ENCODE results near the gene PSMG3. TPM values are rescaled to one million over a fixed set of nuclear protein-coding genes. Genes with fewer than 3 reads are reported as not detected.
A peak's percentile ranks its signal among the peaks of the same experiment; 100 is the strongest.

The PSMG3 gene
- polyA plus RNA-seq, 2 donors, result 66.9 to 72.3 TPM

- Histone ChIP-seq H3K4me3 (ENCODE audit: low read depth in 1 of 2, low read length in 2 of 2) (no peak overlapping the region), H3K27me3 (ENCODE audit: control insufficient read depth in 1 of 2, insufficient read depth in 2 of 2, low read length in 2 of 2) (no peaks in the 10 kb centered on the region), H3K9me3 (ENCODE audit: control insufficient read depth in 2 of 2, insufficient read depth in 1 of 2, low read depth in 1 of 2, low read length in 1 of 2) (no peaks in the 10 kb centered on the region), H3K36me3 (ENCODE audit: control insufficient read depth in 2 of 2, insufficient read depth in 2 of 2, low read length in 1 of 2) (peaks cover 0 to 50% of the 10 kb centered on the region in 2 donors), H3K4me1 (ENCODE audit: control insufficient read depth in 2 of 2, insufficient read depth in 2 of 2, low read length in 1 of 2) (peaks cover 5 to 38% of the 10 kb centered on the region in 2 donors), H3K27ac (ENCODE audit: low read depth in 2 of 2, low read length in 1 of 2) (no peak overlapping the region)
- 85 to 88% methylated on average over 29 to 33 of the region's 33 CpGs for WGBS, 2 donors
Measured at GRCh38 chr7:1541431-1542162, 28.2 kb downstream of the PSMG3 start.

DNA sequence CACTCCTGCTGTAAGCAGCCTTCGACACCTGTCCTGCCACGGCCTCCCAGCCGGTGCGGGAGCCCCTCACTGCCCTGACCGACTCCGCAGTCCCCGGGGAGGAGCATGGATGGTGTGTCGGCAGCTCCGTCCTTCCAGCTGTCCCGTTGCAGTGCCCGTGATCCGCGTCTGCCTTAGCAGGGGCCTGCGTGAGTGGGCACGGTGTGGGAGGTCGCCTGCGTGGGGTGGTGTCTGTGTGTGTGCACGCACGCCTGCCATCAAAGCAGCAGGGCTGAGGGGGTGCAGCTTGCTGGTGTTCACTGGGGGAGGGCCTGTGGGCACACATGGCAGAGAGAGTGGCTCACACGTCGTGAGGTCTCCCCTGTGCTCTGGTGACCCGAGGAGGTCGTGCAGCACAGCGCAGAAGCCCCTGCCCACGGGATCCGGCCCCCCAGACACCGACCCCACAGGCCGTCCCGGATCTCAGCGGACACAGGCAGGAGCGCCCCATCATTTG, 29.0 kb downstream of the PSMG3 start:
- Histone ChIP-seq H3K4me3 (ENCODE audit: low read depth in 1 of 2, low read length in 2 of 2) (no peak overlapping the region), H3K27ac (ENCODE audit: low read depth in 2 of 2, low read length in 1 of 2) (no peak overlapping the region), H3K27me3 (ENCODE audit: control insufficient read depth in 1 of 2, insufficient read depth in 2 of 2, low read length in 2 of 2) (no peaks in the 10 kb centered on the region), H3K36me3 (ENCODE audit: control insufficient read depth in 2 of 2, insufficient read depth in 2 of 2, low read length in 1 of 2) (peaks cover 0 to 51% of the 10 kb centered on the region in 2 donors), H3K4me1 (ENCODE audit: control insufficient read depth in 2 of 2, insufficient read depth in 2 of 2, low read length in 1 of 2) (peaks cover 5 to 39% of the 10 kb centered on the region in 2 donors), H3K9me3 (ENCODE audit: control insufficient read depth in 2 of 2, insufficient read depth in 1 of 2, low read depth in 1 of 2, low read length in 1 of 2) (no peaks in the 10 kb centered on the region)
- WGBS, 2 donors, result 91 to 94% methylated on average over 31 of the region's 31 CpGs

DNA sequence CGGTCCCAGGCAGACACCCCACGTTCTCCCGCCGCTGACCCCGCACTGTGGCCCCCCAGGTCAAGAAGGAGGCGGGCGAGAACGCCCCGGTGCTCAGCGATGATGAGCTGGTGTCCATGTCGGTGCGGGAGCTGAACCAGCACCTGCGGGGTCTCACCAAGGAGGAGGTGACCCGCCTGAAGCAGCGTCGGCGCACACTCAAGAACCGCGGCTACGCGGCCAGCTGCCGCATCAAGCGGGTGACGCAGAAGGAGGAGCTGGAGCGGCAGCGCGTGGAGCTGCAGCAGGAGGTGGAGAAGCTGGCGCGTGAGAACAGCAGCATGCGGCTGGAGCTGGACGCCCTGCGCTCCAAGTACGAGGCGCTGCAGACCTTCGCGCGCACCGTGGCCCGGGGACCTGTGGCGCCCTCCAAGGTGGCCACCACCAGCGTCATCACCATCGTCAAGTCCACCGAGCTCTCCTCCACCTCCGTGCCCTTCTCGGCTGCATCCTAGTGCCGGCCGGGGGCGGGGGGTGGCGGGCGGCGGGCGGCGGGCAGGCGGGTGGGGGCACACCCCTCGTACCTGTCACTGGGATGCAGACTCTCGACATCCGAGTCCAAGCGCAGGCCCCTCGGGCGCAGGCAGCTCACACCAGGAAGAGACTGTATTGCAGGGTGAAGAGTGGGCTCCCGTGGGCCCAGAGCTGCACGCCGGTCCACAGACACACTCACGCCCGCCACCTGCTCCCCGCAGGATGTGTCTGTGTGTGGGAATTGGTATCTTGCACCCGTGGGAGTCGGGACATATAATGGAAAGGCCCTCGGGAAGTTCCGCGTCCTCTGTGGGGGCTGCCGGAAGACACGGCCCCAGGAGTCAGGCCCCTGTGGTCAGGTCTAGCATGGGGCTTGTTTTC, 29.7 kb downstream of the PSMG3 start:
- Histone ChIP-seq H3K36me3 (ENCODE audit: control insufficient read depth in 2 of 2, insufficient read depth in 2 of 2, low read length in 1 of 2) (peaks cover 0 to 46% of the 10 kb centered on the region in 2 donors), H3K4me1 (ENCODE audit: control insufficient read depth in 2 of 2, insufficient read depth in 2 of 2, low read length in 1 of 2) (peaks cover 5 to 37% of the 10 kb centered on the region in 2 donors), H3K9me3 (ENCODE audit: control insufficient read depth in 2 of 2, insufficient read depth in 1 of 2, low read depth in 1 of 2, low read length in 1 of 2) (no peaks in the 10 kb centered on the region), H3K4me3 (ENCODE audit: low read depth in 1 of 2, low read length in 2 of 2) (no peak overlapping the region), H3K27me3 (ENCODE audit: control insufficient read depth in 1 of 2, insufficient read depth in 2 of 2, low read length in 2 of 2) (no peaks in the 10 kb centered on the region), H3K27ac (ENCODE audit: low read depth in 2 of 2, low read length in 1 of 2) (no peak overlapping the region)
- WGBS, 2 donors, result 93 to 96% methylated on average over 70 to 73 of the region's 73 CpGs

DNA sequence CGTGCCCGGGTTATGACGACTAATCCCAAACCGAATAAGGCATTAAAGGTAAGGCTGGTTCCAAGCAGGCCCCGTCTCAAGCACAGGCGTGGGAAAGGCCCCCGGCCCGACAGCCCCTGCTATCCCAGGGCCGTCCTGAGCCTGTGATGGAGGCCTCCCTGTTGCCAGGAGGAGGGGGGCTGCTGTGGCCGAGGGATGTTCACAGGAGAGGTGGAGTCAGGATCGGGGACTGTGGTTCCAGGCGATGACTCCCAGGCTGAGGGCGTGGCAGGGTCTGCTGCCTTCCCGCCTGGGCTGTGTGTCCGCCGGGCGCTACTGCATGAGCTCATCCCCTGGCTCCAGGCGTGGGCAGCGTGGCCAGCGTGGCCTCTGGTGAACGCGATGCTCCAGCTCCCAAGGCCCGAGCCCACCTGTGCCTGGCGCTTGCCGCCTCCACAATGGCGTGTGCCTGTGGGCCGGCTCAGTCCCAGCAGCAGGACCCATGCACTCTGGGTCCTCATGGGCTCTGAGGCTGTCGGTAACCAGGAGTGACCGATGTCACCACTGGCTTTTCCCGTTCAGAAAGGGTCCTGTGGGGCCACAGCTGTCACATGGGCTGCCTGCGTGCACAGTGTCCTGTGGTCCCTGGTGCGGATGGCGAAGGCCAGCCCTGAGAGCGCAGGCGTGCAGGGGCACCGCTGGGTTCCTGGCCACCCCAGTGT, 30.5 kb downstream of the PSMG3 start:
- H3K27me3 ChIP-seq (ENCODE audit: control insufficient read depth in 1 of 2, insufficient read depth in 2 of 2, low read length in 2 of 2), result no peaks in the 10 kb centered on the region
- H3K27ac ChIP-seq (ENCODE audit: low read depth in 2 of 2, low read length in 1 of 2), result no peak overlapping the region
- H3K4me3 ChIP-seq (ENCODE audit: low read depth in 1 of 2, low read length in 2 of 2), result no peak overlapping the region
- H3K4me1 ChIP-seq (ENCODE audit: control insufficient read depth in 2 of 2, insufficient read depth in 2 of 2, low read length in 1 of 2), result peaks cover 8 to 34% of the 10 kb centered on the region in 2 donors
- WGBS, 2 donors, result 81 to 88% methylated on average over 34 to 36 of the region's 36 CpGs
- no peaks in the 10 kb centered on the region for H3K9me3 ChIP-seq (ENCODE audit: control insufficient read depth in 2 of 2, insufficient read depth in 1 of 2, low read depth in 1 of 2, low read length in 1 of 2)
- H3K36me3 ChIP-seq (ENCODE audit: control insufficient read depth in 2 of 2, insufficient read depth in 2 of 2, low read length in 1 of 2), result peaks cover 0 to 43% of the 10 kb centered on the region in 2 donors

DNA sequence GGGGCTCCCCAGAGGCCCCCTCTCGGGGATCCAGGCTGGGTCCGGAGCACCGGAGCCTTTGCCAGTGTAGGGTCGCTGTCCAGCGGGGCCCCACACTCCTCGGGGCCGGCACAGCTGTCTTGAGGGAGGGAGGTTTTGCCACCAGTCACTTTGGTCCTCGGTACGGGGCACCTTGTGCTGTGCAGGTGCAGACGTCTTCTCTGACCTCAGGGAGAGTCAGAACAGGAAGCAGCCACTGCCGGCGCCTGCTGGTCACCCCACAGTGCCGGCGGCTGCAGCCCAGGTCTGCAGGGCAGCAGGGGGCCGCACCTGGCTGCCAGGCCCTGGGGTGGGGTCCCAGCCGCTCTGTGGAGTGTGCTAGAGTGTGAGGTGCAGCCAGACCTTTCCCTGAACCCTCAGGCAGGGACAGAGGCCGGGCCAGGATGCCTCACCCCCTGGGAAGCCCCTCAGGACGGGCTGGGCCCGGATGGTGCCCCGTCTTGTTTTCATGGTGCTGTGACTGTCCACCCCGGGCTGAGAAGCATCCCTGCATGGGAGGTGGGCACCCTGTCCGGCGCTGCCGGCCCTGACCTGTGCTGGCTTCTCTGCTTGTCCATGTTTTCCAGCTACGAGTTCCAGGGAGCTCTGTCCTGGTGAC, 31.2 kb downstream of the PSMG3 start:
- H3K9me3 ChIP-seq (ENCODE audit: control insufficient read depth in 2 of 2, insufficient read depth in 1 of 2, low read depth in 1 of 2, low read length in 1 of 2), result no peaks in the 10 kb centered on the region
- peaks cover 11 to 35% of the 10 kb centered on the region in 2 donors for H3K4me1 ChIP-seq (ENCODE audit: control insufficient read depth in 2 of 2, insufficient read depth in 2 of 2, low read length in 1 of 2)
- H3K27me3 ChIP-seq (ENCODE audit: control insufficient read depth in 1 of 2, insufficient read depth in 2 of 2, low read length in 2 of 2), result no peaks in the 10 kb centered on the region
- 72 to 73% methylated on average over 25 of the region's 25 CpGs for WGBS, 2 donors
- H3K4me3 ChIP-seq (ENCODE audit: low read depth in 1 of 2, low read length in 2 of 2), result no peak overlapping the region
- peak overlapping the region; percentile 20 to 77 for H3K27ac ChIP-seq (ENCODE audit: low read depth in 2 of 2, low read length in 1 of 2)
- H3K36me3 ChIP-seq (ENCODE audit: control insufficient read depth in 2 of 2, insufficient read depth in 2 of 2, low read length in 1 of 2), result peaks cover 0 to 38% of the 10 kb centered on the region in 2 donors

- Histone ChIP-seq H3K4me1 (ENCODE audit: control insufficient read depth in 2 of 2, insufficient read depth in 2 of 2, low read length in 1 of 2) (peaks cover 13 to 40% of the 10 kb centered on the region in 2 donors), H3K27me3 (ENCODE audit: control insufficient read depth in 1 of 2, insufficient read depth in 2 of 2, low read length in 2 of 2) (no peaks in the 10 kb centered on the region), H3K9me3 (ENCODE audit: control insufficient read depth in 2 of 2, insufficient read depth in 1 of 2, low read depth in 1 of 2, low read length in 1 of 2) (no peaks in the 10 kb centered on the region), H3K36me3 (ENCODE audit: control insufficient read depth in 2 of 2, insufficient read depth in 2 of 2, low read length in 1 of 2) (peaks cover 0 to 38% of the 10 kb centered on the region in 2 donors), H3K27ac (ENCODE audit: low read depth in 2 of 2, low read length in 1 of 2) (peak overlapping the region; percentile 77 to 83), H3K4me3 (ENCODE audit: low read depth in 1 of 2, low read length in 2 of 2) (peak overlapping the region; percentile 13 to 48)
- 25 to 31% methylated on average over 50 to 56 of the region's 56 CpGs for WGBS, 2 donors
Measured at GRCh38 chr7:1537535-1538412, 32.1 kb downstream of the PSMG3 start.

DNA sequence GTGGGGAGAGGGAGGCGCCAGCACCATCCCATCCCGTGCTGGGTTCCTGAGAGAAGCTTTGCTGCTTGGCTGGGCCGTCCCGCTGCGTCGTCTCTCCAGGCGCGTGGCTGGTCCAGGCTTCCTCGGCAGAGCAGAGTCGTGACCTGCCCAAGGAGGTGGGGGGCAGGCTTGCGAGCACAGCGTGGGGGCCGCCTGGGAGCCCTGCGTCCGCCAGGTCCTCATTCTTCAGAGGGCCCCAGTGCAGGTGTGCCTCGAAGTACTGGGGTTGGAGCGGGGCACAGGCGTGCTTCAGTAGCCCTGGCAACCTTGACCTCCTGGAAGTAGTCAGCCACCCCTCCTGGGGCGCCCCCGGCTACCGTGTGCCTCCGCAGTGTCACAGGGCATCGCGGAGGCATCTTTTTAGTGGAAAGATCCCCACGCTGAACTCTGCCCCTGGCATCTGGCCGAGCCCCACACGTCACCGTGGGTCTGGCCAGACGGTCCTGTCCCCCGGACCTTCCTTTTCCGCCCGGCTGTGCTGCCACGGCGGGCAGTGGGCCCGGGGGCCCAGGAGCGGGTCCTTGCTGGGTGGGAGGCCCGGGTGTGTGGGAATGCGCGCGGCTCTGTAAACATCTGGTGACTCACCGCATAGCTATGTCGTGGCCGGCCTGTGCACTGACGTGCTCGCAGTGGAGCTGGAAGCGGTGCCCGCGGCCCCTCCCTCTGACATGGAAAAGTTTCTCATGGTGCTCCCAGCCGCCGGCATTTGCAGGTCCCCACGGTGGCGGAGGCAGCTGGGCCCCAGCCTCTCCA, 32.9 kb downstream of the PSMG3 start:
- WGBS, 2 donors, result 17 to 20% methylated on average over 47 to 52 of the region's 52 CpGs
- peaks cover 0 to 35% of the 10 kb centered on the region in 2 donors for H3K36me3 ChIP-seq (ENCODE audit: control insufficient read depth in 2 of 2, insufficient read depth in 2 of 2, low read length in 1 of 2)
- peaks cover 15 to 41% of the 10 kb centered on the region in 2 donors for H3K4me1 ChIP-seq (ENCODE audit: control insufficient read depth in 2 of 2, insufficient read depth in 2 of 2, low read length in 1 of 2)
- peak overlapping the region; percentile 15 to 48 for H3K4me3 ChIP-seq (ENCODE audit: low read depth in 1 of 2, low read length in 2 of 2)
- no peaks in the 10 kb centered on the region for H3K9me3 ChIP-seq (ENCODE audit: control insufficient read depth in 2 of 2, insufficient read depth in 1 of 2, low read depth in 1 of 2, low read length in 1 of 2)
- peak overlapping the region; percentile 77 to 92 for H3K27ac ChIP-seq (ENCODE audit: low read depth in 2 of 2, low read length in 1 of 2)
- no peaks in the 10 kb centered on the region for H3K27me3 ChIP-seq (ENCODE audit: control insufficient read depth in 1 of 2, insufficient read depth in 2 of 2, low read length in 2 of 2)

GRCh38 chr7:1536455-1536742, 33.4 kb downstream of the PSMG3 start:
- Histone ChIP-seq H3K4me3 (ENCODE audit: low read depth in 1 of 2, low read length in 2 of 2) (no peak overlapping the region), H3K9me3 (ENCODE audit: control insufficient read depth in 2 of 2, insufficient read depth in 1 of 2, low read depth in 1 of 2, low read length in 1 of 2) (no peaks in the 10 kb centered on the region), H3K27ac (ENCODE audit: low read depth in 2 of 2, low read length in 1 of 2) (peak overlapping the region; percentile 77 to 92), H3K4me1 (ENCODE audit: control insufficient read depth in 2 of 2, insufficient read depth in 2 of 2, low read length in 1 of 2) (peaks cover 16 to 47% of the 10 kb centered on the region in 2 donors), H3K36me3 (ENCODE audit: control insufficient read depth in 2 of 2, insufficient read depth in 2 of 2, low read length in 1 of 2) (peaks cover 0 to 32% of the 10 kb centered on the region in 2 donors), H3K27me3 (ENCODE audit: control insufficient read depth in 1 of 2, insufficient read depth in 2 of 2, low read length in 2 of 2) (no peaks in the 10 kb centered on the region)
- 57 to 58% methylated on average over 7 of the region's 7 CpGs for WGBS, 2 donors

Data from esophagus (tissue), 2 donors.